Stimulated activated CD8-positive, alpha-beta memory T cell treated with anti-CD3 and anti-CD28 coated beads, Interleukin-12 subunit alpha, Interleukin-12 subunit beta, amount 100 ng/mL, for 4 hours (primary cell): ENCODE results near the gene HMSD.
"Not testable (repeated sequence)": the region's sequence is repeated elsewhere in the genome, so short reads cannot be mapped to it uniquely, and the experiment has no call there.

Experiments used
- DNase-seq: peaks from one replicate; pipeline ENCODE4 v3.0.0-alpha.2; 2020; ENCODE audit warnings: low read depth

Gene HMSD, protein sequence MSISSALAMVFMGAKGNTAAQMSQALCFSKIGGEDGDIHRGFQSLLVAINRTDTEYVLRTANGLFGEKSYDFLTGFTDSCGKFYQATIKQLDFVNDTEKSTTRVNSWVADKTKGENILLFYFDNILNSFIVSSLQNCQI

DNA sequence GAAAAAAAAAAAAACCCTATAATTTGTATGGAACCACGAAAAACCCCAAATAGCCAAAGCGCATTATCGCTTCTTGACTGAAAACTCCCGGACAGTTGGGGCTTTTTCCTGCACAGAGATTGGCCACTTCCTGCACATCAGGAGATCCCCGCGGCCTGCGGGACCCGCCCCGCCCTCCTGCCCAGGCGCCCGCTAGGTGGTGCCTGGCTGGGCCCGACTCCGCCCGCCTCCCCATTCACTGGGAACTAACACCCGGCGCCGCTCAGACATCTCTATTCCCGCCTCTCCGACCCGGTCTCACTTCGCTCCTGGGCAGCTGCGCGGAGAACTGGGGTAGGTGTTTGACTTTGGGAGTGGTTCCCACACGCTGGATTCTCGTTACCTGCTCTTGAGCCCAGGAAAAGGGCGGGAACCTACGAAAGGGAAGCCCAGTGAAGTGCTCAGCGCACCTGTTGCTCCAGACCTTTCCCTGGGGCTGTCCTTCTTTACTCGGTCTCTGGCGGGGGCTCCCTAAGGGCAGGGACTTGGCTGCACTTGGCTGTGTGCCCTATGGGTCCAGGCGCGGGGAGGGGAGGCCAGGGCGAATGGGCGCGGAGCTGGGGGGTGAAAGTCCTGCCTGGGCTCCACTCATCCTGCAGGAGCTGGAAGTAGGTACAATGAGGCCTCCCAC, at the start of gene HMSD:
TSS of gene HMSD (plus strand) at position 234 of the 670 bp plus-strand sequence. CDS start 4,155 bp downstream, outside the sequence.
- no peak for DNase-seq

DNA sequence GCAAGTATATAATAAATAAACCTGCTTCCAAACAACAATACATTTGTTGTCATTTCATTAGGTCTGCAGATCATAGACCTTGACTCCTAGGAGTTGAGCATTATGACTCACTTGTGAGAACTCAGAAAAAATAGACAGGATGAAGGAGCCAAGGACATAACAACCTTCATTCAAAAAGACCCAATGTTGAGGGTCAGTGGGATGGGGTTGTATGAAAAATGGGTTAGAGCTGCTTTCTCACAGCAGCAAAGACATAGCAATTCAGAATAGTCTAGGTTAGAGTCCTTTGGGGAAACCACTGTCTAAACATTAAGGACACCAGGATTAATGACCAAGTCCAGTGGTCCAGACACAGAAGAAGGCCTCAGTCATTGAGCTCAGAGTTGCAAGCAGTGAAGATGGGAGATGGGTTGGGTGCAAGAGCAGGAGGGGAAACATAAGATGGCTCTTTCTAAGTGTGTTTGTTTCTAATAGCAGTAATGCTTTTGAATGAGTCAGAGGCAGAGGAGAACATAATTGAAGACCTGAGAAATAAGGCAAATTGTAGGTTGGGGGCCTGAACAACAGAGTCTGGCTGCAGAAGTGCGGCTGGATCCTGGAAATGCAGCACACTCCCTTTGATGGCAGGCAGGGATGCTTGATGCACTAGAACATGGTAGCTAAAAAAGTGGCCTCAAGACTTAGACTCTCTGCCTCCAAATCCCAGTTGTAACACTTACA, 45.1 kb upstream of the HMSD start:
- DNase-seq = no peak

DNA sequence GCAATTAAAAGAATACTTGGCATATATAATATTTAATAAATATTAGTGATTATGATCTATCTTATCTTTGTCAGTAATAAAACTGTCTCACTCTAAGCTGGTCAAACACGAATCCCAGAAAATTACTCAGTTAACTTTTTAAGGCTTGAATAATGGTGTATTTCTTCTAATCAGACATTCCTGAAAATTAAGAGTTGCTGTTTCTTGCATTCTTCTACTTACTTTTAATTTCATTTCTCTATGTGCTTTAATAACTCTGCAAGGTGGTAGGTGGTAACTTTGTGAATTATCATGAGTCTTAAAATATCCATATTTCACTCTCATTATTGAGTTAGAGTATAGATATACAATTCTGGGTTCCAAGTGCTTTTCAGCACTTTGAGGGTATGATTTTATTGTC, 44.4 kb upstream of the HMSD start:
- no peak for DNase-seq

DNA sequence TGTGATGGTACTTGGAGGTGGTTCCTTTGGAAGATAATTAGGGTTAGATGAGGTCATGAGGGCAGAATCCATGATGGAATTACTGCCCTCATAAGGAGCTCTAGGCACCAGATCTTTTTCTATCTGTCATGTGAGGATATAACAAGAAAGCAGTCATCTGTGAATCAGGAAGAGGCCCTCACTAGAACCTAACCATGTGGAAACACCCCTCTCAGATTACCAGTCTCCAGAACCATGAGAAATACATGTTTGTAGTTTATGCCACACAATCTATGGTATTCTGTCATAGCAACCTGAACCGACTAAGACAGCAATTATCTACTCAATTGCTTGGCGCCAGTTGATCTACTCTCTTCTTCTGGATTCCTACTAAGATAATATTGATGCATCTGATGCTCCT, 43.7 kb upstream of the HMSD start:
- DNase-seq = no peak

DNA sequence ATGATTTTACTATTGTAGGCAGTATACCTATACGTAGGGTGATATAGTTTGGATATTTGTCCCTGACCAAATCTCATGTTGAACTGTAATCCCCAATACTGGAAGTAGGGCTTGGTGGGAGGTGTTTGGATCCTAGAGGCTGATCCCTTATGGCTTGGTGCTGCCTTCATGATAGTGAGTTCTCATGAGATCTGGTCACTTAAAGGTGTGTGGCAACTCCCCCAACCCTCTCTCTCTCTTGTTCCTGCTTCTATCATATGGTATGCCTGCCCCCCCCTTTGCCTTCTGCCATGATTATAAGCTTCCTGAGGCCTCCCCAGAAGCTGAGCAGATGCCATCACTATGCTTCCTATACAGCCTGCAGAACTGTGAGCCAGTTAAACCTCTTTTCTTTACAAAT, 43.0 kb upstream of the HMSD start:
- no peak for DNase-seq

DNA sequence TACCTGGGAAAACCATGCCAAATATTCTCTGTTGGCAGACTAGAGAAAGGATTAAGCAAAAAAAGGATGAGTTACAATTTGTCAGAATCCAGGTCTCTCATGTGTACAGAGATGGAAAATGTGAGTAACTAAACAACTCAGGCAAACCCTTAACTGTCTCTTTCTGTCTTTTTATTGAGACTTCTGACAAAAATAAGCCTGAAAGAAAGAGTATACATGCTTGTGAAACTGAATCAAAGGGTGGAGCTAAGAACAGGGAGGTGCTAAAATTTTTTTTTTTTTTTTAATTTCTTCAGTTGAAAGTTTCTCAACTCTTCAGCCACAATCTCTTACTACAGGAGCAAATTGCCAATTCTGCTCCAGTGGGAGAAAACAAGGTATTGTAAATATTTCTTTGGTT, 41.4 kb upstream of the HMSD start, which contains the start of gene SERPINB10:
TSS of gene SERPINB10 (plus strand) at position 295 of the 400 bp plus-strand sequence. CDS start 7,553 bp downstream, outside the sequence.
- no peak for DNase-seq

DNA sequence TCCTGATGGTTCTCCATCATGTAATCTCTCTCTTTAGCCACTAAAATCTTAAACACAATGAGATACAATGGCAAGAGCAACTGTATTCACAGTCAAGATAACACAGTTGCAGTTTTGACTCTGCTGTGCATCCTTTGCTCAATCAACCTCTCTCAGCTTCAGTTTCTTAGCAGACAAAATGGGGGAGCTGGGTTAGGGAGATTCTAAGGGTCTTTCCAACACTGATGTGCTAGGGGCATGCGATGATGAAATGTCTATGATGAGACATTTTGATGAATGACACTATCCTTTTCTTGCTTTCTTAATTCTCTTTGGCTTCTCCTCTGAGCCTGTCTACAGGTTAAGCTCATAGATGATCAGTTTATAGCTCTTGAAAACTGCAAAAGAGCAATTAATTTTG, 40.2 kb upstream of the HMSD start:
- no peak for DNase-seq

DNA sequence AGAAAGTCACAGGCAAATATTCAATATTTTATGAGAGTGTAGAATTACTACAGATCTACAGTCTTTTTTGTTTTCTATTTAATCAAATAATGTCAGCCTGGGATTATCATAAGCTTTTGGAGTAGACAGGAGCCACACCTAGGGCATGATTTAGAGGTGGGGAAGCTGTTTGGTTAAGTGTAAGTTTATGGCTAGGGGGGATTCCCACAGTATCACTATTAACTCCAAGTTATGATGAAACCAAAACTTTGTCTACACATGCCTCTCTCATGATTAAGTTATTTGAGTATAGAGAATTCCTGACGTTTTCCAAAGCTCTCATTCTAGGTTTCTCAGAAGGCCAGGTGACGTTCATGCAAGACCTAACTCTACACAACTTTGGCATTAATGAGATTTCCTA, 39.2 kb upstream of the HMSD start:
- DNase-seq = no peak

DNA sequence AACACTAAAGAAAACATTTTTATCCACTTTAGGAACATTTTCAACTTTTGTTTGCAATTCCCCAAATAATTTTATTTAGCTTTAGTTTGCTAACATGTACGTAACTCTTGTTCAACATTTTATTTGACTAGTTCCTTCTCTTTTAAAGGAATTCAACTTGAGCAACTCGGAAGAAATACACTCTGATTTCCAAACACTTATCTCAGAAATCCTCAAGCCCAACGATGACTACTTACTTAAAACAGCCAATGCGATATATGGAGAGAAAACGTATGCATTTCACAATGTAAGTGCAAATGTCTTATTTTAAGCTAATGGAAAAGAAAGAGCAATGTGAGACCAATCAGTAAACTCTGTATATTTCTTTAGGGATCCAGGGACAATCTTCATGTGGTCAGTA, 31.3 kb upstream of the HMSD start:
- DNase-seq = no peak

DNA sequence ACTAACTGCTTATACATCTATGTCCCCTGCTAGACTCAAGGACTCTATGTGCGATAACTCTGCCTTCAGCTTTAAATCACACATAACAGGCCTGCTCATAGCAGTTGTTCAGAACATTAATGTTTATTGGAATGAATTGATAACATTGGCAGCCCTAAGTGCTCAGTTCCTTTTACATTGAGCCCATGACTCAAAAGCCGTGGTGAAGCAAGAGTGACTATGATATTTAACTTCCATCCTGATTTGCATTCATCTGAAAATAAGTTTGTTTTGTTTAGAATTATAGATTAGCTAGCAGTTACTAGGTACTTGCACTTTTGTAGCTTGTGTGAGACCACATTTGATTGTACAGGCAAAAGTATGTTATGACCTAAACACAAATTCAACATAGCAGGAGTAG, 27.1 kb upstream of the HMSD start:
- no peak for DNase-seq

DNA sequence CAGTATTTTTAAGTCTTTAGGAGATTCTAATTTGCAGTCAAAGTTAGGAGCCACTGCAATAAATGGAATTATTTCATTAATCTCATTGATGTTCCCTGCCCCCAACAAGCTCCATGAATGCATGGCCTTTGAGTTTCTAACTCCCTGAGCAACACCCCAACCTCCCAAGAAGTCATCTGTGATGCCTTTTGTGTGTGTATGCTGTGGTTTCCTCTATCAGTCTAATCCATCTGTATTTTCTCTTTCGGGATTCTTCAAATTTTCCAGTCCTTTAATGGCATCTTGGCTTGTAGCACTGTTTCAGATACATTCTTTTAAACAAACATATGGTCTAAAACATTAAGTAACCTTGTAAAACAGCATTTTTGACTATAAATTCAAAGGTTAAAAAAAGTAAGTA, 24.6 kb upstream of the HMSD start:
- DNase-seq = no peak

DNA sequence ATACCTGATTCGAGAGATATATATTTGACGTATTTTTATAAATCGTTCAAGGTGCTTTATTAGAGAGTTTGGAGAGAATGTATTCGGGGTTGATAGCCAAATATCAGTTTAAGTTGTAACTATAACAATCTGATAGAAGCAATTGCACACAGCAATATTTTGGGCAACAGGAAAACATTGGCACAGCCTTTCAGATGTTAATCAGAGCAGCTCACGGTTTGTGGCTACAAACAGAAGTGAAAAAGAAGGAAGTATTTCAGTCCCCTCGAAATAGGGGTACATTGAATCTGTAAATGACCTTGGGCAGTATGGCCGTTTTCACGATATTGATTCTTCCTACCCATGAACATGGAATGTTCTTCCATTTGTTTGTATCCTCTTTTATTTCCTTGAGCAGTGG, 20.8 kb upstream of the HMSD start:
- DNase-seq = no peak

DNA sequence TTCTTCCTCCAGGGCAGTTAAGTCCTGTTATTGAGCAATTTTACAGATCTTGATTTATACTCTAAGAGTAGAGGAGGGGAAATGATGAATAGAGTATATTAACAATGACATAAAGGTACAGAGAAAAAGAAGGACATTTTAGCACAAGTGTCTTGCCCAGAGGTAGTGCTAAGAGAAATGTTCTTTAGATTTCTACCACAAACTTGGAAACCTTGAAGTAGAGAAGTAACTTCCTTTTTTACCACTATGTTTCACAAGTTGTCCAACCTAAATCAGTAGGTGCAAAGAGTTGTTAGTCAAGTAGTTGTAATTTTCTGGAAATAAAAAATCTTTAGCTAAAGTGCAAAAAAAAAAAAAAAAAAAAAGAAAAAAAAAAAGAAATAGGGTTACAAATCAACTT, 19.7 kb upstream of the HMSD start:
- DNase-seq = not testable (repeated sequence)

DNA sequence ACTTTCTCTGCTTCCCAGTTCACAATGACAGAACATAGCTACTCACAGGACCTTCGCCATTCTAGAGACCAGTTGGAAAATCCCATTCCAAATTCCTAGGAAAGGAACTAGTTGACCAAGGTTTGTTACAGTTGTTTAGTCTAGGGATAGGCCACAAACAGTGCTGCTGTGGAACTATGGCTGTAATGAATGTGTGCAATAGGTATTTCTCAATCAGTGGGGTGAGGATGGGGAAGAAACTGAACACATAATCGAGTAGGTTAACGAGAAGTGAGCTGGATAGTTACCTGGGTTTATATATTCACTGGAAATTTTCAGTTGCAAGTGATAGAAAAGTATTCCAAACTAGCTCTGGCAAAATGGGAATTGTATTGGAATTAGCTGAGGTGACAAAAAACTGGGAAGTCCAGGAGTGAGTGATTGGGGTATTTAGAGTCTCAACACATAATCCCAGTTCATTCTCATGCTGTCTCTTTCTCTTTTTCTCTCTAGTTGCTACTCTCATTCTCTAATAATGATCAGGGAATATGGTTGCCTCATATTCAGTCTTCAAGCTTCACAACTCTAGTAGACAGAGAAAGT, 18.2 kb upstream of the HMSD start:
- DNase-seq = no peak

DNA sequence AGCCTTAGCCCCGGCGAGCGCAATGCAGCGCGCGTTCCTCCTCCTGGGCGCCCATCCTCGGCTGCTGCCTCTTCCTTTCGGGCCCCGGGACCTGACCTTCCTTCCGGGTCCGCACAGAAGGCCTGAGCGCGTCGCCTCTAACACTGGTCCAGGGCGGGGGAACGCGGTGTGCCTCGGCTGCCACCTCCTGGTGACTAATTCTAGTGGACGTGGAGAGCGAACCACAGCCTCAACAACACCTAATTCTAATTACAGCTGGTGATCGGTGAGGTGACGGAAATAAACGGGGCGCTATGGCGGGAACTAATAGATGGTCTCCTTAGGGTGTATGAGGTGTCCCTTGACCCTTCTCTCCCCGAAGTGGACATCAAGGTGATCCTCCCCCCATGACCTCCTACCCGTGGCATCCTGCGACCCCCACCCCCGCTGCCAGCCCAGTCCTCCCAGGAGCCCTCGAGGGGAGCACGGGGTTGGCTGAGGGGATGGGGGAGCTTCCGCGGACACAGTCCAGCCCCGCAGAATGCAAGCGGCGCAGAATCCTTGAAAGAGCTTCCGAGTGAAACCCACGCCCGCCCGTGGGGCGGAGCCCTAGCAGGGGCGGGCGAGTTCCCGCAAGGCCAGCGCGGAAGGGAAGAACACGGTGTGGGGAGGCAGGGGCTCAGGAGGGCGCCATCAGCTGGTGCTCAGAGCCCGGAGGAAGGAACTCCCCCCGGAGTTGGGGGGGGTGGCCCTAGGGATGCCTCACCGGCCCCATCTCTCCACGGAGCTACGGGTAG, 12.8 kb upstream of the HMSD start:
- DNase-seq = no peak

DNA sequence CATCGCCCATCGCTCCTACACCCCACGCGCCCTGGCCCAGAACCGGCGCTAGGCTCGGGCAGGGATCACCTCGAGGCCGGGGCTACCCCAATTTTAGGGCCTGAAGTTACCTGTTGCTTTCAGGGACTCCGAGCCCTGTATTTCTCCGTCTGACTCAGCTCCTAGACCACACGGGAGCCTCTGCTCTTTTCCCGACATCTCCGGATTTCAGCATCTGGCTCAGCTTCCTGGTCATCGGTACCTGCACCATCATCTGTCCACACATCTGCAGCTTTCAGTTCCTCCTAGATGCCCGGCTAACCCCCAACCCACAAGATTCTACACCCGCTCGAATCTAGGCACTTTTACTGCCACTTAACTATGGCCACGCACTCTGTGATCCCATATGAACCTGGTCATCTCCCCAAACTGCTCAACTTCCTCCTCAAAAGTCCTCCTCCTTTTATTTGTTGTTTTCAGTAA, 12.1 kb upstream of the HMSD start:
- no peak for DNase-seq

DNA sequence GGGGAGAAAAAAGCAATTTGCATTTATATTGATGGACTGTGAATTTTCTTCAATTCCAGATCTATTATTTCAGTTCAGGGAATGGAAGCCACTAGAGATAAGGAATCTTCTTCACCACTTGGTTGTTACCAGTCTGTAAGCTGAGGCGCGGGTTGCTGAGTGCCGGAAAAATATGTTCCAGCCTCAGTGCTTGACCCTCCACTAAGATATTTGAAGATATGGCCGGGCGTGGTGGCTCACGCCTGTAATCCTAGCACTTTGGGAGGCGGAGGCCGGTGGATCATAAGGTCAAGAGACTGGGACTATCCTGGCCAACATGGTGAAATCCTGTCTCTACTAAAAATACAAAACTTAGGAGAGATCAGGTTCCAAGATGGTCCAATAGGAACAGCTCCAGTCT, 9.1 kb upstream of the HMSD start:
- no peak for DNase-seq

DNA sequence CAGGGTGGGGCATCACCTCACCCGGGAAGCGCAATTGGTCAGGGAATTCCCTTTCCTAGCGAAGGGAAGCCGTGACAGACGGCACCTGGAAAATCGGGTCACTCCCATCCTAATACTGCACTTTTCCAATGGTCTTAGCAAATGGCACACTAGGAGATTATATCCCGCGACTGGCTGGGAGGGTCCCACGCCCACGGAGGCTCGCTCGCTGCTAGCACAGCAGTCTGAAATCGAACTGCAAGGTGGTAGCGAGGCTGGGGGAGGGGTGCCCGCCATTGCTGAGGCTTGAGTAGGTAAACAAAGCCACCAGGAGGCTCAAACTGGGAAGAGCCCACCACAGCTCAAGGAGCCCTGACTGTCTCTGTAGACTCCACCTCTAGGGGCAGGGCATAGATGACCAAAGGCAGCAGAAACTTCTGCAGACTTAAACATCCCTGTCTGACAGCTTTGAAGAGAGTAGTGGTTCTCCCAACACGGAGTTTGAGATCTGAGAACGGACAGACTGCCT, 8.5 kb upstream of the HMSD start:
- DNase-seq = not testable (repeated sequence)

DNA sequence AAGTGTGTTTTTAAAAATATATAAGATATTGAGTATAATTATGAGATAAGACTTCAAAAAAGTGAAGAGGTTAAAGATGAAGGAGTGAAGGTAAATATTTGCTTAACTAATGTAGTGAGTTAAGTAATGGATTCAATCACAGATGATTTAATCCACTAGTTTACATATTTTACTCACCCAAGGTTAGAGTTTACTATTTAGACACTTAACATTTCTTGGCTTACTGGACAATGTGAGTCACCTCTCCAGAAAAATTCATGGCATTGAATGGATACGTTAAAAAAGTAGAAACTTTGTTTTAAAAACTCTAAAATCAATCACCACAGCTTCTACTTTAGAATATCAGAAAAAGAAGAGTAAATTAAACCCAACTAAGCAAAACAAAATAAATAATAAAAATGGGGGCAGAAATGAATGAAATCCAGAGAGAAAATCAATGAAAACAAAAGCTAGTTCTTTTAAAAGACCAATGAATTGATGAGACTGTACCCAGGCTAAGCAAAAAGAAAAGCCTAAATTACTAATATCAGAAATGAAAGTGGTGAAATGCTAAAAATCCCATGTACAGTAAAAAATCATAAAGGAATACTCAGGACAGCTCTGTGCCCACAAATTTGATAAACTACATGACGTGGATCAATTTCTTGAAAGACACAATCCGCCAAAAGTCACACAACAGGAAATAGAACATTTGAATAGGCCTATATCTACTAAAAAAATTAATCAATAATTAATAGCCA, 1.9 kb upstream of the HMSD start:
- DNase-seq = no peak

DNA sequence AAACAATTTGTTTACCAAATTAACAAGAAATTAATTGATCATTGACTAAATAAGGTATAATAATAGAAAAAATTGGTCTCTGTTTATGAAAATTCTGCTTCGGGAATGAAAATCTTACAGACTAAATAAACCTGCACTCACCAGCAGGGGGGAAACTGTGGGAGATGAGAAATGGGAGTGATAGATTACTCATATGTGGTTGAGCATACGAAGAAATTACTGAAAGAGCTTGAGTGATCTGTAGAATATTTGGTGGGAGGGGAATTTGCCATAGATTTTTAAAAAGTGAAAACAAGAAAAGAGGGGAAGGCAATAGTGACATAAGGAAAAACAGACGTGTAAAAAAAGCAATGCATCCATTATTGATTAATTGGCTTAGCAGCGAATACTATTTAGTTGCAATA, 2.2 kb downstream of the HMSD start:
- no peak for DNase-seq

DNA sequence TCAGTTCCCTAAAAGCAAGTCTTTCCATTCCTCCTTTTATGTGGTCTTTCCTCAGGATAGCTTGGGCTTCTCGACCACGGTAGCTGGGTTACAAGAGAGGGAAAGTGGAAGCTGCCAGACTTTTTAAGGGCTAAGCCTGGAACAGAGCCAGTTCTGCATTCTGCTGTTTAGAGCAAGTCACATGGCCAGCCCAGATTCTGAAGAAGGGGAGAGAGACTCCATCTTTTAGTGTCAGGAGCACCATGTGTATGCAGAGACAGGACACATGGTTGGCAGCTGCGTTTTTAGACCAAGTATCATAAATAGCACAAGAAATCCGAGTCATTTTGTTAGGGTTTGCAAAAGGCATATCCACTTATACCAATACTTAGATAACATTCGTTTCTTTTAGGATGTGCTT, 4.7 kb downstream of the HMSD start:
- no peak for DNase-seq
